ENCODE data around the gene USH1C.

The USH1C gene

DNA sequence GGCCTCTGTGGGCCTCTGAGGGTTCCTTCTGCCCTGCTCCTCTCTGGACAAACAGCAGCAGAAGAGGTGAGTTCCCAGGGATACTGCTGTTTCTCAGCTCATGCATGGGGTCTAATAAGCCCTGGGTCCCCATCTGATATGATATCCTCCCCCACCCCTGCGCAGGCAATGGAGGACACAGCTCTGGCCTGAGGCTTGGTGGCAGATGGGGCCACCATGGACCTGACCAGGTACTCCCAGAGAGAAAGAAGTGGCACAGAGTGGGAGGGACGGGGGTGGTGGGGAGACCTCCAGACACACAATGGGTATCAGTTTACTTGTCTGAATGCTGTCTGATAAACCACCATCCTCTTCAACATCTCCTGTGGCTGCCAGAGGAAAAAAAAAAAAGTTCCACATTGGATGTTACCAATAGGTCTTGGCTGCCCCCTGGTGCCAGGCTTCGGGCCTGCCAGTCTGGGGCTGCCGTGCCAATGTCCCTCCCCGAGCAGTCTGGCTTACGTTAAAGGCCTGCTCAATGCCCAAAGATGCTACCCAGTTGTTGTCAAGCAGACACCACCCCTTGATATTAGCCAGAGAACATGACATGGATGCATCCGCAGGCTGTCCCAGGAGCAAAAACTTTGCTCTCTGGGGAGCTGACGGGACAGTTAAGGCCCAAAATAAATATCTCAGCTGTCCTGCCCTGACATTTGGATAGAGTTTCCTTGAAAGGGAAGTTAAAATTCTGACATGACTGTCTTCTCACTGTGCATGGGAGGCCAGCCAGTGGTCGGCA is 39.7 kb downstream of the USH1C start:
- peak; percentile 48 to 65 for DNase-seq (ENCODE audit: low read depth in 2 of 2)

DNA sequence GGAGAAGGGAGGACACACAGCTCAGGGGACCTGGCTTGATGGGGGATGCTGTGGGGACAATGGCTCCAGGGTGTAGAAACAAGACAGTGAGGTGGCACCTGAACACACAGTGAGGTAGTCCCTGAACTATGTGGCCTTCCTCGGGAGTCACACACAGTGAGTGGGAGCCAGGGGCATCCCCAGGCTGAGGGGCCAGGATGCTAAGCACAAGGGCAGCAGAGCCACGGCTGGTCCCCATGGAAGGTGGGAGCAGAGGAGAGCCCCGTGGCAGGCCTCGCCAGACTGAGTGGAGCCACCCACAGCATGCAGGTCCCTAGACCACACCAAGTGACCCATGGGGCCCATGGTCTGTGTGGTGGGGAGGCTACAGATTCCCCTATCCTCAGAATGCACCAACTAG is 41.6 kb downstream of the USH1C start:
- no peak for DNase-seq (ENCODE audit: low read depth in 2 of 2)

DNA sequence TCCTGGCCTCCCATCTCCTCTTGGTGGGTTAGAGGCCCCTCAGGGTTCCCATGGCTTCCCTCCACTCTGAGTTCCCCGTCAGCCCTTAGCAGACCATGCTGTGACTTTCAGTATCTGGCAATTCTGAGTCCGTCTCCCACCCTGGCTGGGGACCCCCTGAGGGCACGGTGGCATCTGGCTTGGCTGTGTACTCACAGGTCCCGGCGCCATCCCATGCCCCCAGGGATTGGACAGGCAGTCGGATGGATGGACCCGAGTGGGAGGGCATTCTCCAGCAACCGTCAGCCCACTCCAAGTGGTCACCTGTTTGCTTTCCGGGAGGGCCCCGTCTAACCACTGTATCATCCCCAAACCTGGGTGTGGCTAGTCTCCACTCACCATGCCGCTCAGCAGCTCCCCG is 43.5 kb downstream of the USH1C start:
- no peak for DNase-seq (ENCODE audit: low read depth in 2 of 2)

DNA sequence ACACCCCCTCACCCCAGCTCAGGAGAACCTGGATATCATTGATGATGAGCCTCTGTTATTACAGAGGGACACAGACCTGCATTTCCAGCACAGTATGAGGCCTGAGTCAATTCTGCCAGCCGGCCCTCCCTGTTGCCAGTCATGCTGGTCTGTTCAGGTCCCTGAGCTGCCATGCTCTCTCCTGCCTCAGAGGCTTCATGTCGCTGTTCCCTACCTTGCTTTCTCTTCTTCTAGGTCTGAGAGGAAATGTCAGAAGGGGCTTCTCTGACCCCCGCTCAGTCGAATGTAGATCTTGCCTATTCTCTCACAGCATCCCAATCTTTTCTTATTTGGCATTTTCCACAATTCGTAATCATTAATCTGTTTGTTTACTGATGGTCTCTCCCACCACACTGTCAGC is 45.7 kb downstream of the USH1C start:
- DNase-seq (ENCODE audit: low read depth in 2 of 2) = no peak

DNA sequence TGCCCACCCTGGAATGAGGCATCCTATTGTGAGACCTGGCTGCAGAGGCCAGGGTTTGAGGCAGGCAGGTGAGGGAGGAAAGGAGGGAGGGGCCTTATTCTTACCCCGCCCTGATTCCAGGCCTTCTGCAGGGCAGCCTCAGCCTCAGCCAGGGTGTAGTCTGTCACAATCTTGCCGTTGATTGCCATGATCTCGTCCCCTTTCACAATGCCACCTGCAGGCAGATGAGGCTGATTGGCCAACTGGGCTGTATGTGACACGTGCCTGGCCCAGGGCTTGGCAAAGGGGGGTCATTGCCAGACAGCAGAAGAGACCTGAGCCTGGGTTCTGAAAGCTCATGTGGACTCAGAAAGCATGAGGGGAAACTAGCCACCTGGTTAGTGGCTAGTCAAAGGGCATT is 46.2 kb downstream of the USH1C start:
- DNase-seq (ENCODE audit: low read depth in 2 of 2) = no peak

DNA sequence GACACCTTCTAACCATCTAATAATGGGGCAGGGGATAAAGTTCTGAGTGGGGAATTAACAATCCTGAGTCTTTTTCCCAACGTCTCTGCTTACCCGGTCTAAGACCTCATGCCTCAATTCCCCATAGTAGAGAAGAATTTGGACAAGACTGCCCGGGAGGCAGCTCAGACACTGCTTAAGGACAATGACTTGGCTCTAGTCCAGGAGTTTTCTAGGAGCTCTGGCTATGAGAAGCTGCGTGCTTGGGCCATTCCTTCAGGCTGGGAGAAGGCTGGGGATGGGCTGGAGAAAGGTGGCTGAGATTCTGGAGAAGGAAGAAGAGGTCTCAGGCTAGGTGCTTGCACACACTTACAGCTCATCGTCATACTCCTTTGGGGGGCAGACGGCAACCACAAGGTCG is 47.8 kb downstream of the USH1C start:
- no peak for DNase-seq (ENCODE audit: low read depth in 2 of 2)

DNA sequence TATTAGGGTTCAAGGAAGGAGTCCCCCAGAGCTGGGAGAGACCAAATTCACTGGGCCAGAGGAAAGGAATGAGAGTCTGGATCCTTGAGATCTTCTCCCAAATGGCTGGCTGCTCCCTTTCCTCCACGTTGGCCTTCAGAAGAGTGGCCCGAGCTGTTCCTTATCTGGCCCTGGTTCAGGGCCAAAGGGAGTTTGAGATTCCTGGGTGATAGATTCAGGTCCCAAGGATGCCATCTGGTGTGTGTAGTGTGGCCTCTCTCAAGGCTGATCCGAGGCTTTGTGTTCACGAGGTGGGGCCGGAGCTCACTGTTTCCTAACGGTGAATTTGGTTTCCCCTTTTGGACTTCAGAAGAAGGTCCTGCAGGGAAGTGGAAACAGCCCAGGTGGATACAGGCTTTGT is 50.2 kb downstream of the USH1C start:
- DNase-seq (ENCODE audit: low read depth in 2 of 2) = no peak

DNA sequence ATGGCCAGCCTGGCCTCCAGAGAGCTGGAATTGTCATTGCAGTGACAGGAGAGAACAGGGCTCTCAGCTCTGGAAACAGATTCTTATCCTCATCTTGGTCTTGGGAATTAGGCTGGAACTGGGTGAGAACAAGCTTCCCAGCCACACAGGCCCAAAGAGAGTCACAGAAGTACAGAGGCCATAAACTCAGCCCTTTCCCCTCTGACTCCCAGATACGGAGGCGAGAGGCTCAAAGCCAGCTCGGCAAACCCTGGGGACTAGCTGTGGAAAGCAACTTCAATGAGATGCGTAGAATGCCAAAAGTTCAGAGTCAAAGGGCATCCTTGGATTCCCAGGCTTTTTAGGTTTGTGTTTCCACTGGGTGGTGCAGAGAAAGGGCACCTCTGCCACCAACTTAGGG is 53.3 kb downstream of the USH1C start:
- no peak for DNase-seq (ENCODE audit: low read depth in 2 of 2)

DNA sequence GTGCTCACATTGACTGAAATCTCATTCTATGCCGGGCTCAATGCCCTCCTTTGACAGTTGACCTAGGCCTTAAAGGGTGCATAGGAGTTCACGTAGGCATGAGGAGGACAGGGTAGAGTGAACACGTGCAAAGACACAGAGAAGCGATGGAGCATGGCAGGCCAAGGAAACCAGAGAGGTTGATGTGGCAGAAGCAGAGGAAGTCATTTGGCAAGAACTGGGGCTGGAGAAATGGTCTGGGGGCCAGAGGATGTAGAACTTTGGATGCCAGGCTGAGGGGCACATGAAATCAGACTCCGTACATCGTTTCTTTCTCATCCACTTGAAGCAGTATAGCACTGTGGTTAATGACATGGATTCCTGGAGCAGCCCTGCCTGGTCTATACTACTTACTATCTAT is 54.0 kb downstream of the USH1C start:
- DNase-seq (ENCODE audit: low read depth in 2 of 2) = no peak

DNA sequence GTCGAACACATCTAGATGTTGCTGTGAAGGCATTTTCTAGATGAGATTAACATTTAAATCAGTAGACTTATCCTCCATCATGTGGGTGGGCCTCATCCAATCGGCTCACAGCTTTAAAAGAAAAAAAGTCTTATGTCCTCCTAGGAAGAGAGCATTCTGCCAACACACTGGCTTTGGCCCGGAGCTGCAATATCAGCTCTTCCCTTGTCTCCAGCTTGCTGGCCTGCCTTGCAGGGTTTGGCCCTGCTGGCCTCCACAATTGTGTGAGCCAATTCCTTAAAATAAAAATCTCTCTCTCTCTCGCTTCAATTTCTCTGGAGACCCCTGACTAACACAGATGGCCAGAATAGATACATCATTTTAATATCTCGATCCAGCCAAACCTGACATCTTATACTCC is 54.5 kb downstream of the USH1C start:
- DNase-seq (ENCODE audit: low read depth in 2 of 2) = no peak

DNA sequence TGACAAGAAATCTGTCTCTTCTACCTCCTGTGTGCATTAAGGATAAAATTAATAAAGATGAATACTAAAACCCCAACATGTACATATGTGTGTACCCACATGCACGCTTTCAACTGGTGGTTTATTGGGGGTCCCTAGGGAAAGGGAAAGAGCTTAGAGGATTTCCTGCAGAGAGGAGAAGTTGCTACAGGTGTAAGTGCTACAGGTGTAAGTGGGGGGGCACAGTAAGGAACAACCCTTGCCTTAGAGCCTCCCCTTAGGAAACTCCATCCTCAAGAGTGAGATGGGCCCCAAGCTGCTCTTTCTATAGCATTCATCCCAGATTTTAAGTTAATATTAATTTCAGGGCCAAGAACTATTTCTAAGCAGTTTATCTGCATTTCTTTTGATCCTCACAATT is 55.7 kb downstream of the USH1C start:
- no peak for DNase-seq (ENCODE audit: low read depth in 2 of 2)

DNA sequence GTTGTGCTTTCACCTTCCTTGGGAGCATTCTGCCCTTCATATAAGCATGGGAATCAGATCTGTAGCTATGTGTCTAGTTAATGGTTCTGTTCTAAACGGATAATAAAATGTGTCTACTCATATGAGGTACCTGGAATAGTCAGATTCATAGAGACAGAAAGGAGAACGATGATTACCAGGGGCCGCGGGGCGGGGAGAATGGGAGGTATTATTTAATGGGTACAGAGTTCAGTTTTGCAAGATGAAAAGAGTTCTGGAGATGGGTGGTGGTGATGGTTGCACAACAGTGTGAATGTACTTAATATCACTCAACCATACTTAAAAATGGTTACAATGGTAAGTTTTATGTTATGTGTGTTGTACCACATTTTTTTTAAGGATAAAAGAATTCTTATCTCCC is 57.6 kb downstream of the USH1C start:
- DNase-seq (ENCODE audit: low read depth in 2 of 2) = no peak

DNA sequence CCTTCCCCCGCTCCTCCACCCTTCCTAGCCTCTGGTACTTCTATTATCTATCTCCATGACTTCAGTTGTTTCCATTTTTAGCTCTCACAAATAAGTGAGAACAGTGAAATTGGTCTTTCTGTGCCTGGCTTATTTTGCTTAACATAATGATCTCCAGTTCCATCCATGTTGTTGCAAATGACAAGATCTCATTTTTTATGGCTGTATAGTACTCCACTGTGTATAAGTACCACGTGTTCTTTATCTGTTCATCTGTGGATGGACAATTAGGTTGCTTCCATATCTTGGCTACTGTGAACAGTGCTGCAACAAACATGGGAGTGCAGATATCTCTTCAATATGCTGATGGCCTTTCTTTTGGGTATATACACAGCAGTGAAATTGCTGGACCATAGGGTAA is 60.7 kb downstream of the USH1C start:
- no peak for DNase-seq (ENCODE audit: low read depth in 2 of 2)

DNA sequence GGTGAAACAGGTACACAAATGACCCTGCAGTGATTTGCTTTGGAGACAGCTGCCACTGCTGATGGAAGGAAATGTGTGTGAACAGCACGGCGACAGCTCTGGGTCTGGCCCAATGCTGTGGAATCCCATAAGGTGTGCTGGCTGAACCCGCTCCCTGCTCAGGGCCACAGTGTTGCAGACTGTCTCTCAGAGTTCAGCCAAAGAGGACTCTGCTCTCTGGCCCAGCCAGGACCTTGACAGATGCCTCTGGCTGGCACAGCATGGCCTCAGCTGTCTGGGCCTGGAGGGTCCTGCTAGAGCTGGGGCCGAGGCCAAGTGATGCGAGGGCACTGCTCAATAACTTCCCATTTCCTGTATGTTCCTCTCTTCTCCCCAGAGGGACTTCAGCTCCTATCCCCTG is 62.3 kb downstream of the USH1C start:
- DNase-seq (ENCODE audit: low read depth in 2 of 2) = no peak

DNA sequence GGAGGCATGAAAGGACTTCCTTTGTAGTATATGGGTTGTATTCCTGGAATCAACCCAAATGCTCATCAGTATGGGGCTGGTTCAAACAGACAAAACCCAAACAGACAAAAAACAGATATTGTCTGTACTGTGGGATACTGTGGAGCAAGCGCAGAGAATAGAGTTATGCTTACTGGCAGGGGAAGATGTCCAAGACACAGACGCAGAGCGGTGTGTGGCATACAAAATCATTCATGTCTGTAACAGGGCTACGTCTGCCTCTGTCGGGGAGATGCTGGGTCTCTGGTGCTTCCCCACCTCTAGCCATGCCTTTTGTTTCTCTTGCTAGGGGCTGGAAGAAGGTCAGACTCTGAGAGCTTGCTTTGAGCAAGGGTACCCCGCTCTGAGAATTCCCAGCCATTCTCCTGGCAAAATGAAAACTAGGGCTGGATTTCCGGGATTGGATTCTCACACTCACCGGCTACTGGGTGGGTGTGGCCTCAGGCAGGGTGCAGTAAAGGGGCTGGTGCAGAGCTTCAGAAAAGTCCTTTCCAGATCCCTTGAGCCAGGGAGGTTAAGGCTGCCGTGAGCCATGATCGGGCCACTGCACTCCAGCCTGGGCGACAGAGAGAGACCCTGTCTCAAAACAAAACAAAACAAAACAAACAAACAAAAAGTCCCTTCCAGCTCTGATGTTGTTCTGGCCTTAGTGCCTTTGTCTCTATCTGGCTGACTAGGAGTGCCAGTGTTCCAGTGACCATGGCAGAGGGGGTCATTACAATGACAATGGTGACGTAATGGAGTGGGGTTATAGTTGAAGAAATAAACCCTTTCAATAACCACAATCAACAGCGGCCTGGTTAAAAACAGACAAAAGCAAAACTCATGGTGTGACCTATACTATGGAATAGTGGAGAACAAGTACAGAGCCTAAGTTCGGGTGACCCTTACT is 64.7 kb downstream of the USH1C start:
- DNase-seq (ENCODE audit: low read depth in 2 of 2) = no peak

DNA sequence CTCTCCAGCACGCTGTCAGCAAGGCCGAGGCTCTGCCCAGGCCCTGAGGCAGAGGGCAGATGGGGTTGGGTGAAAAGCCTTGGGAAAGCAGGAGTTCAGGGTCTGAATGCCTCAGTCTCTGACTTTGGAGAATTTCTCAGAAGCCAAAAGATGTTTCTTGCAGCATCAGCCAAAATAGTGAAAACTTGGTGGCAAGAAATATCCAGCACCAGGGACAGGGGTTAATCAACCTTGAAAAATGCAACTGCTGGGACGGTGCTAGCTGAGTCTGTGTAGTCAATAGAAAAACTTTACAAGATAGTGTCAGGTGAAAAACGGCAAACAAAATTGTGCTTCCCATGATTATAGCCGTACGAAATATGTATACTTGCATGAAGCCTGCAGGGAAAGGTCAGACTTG is 66.1 kb downstream of the USH1C start:
- no peak for DNase-seq (ENCODE audit: low read depth in 2 of 2)

DNA sequence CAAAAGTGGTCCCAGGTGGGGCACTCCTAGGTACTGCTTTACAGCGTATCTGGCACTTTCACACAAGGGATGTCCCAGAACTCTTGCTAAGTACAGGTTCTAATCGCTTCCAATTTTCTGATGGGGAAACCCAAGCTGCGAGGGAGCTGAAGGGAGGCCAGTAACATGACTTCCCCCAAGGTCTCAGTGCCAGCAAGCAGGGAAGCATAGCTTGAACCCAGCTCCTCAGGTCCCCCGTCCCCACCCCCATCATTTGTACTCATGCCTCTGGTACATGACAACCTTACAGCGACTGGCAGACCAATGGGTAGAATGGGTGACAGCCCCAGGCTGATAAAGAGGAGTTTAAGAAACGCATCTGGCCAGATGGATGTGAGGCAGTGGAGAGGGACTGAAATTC is 66.9 kb downstream of the USH1C start:
- no peak for DNase-seq (ENCODE audit: low read depth in 2 of 2)

DNA sequence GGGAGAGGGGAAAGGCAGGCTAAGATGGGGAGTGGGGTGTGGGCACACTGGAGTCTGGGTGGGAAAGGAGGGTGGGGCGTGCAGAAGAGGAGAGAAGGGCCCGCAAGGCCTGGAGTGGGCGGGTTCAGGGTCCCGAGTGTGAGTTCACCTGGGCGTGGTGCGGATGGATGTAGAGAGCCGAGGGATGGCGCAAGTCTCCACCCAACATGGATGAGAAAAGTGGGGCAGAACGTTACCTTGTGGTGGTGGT is 67.2 kb downstream of the USH1C start:
- DNase-seq (ENCODE audit: low read depth in 2 of 2) = no peak

DNA sequence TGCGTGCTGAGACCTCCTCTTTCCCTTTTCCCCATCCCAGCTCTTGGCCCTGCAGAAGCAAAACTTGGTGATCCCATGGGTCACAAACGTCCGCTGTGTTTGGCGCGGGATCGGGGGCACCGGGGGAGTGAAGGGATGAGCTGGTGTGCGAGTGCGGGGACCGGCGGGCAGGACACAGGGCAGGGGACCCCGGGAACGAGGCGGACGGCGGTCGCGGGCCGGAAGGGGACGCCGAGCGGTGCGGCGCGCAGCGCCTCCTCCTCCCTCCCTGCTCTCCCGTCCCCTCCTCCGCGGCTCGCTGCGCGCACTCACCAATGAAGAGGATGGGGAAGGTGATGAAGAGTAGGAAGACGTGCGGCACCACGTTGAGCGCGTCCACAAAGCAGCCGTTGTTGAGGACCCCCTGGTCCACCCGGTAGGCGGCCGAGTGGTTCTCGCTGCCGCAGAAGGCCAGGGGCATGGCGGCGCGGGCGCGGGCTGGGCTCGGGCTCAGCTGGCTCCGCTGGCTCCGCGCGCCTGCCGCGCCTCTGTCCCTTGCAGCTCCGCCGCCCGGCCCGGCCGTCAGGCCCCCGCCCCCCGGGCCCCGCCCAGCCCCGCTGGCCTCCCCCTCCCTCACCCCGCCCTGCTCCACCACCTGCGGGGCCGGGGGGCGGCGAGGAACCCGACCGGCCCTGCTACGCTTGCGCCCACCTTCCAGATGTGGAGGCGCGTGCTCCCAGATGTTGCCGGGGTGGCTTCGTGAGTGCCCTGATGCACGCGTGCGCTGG is 67.7 kb downstream of the USH1C start, which contains the start of gene ABCC8:
TSS of gene ABCC8 (minus strand) at position 529 of the 767 bp plus-strand sequence. CDS start at position 460, 69 bp downstream.
- no peak for DNase-seq (ENCODE audit: low read depth in 2 of 2)

DNA sequence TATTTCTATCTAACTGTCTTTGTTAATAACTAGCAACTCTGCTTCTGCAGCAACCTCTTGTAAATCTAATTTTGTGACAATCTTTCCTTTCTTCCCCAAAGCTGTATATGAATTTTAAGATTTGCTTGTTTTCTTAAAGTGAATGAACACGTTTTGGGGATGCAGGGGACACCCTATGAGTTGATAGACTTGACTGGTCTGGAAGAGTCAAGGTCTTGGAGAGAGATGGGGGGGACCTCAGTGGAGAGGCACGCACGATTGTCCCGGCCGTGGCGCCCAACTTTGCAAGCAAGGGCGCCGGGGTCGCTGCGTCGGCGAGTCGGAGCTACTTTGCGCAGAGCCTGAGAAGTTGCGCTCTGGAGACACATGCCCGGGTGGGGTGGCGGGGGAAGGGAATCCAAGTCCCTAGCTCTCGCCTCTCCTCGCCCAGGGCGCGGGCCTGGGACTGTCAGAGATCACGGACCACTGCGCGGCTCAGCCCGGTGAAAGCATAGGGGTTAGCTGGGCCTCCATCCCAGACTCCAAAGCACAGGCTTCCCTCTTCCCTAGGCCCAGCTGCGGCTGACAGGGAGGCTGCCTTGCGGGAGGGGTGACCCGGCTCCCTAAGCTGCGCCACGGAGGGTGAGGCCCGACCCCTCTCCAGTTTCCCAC is 68.4 kb downstream of the USH1C start:
- DNase-seq (ENCODE audit: low read depth in 2 of 2) = no peak

DNA sequence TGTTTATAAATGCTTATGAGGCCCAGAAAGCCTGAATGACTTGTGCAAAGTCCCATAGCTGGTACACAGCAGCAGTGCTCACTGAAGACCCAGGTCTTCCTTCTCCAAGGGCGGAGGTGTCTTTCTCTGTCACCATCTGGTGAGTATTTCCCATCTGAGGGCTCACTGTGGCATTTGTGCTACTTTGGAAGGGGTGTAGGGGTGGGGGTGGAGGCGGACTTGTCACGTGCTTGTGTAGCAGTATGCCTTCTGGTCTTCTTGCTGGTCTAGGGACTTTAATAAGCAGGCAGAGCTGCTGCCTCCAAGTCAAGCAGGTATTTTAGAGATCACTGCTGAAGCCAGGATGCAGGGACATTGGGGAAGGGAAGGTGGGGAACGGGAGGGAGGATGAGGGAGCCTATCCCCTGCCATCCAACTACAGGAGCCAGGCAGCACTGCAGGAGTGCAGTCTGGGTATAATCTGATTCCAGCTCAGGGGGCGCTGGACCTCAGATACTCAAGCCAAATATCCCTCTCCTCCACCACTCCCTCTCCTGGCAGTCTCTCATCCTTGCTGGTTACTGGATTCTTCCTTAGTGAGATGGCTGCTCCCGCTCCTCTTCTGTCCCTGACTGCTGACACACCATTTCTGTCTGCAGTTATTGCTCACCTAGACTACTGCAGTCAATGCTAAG is 71.0 kb downstream of the USH1C start:
- no peak for DNase-seq (ENCODE audit: low read depth in 2 of 2)

DNA sequence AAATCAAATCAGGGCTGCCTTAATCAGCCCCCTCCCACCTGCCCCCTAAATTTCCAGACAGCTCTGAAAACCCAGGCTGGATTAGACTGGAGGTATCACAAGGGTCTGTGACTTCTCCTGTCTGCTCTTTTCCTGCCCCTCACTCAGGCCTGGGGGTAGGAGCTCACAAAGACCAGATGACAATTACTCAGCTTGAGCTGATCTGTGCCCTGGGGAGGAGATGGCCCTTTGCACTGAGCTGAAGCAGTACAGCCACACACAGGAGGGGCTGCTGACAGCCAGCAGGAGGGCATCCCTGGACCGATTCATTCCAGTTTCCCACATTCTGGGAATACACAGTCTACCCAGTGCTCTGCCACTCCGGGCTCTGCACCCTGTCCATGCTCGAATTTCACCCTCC is 71.7 kb downstream of the USH1C start:
- DNase-seq (ENCODE audit: low read depth in 2 of 2) = no peak
